HepG2 (cell line): ENCODE data around the gene IGLL1. TPM values are rescaled to one million over a fixed set of nuclear protein-coding genes. Genes with fewer than 3 reads are reported as not detected.

Experiments
- ATRX ChIP-seq: sonication (generic); formaldehyde crosslinking; IDR thresholded peaks from 2 replicates; pipeline ENCODE4 v1.4.0; 2020; ENCODE audit warnings: missing genetic modification reagents, borderline replicate concordance
- BCL6 ChIP-seq: IDR thresholded peaks from 2 replicates; pipeline ENCODE4 v1.6.1; 2016; ENCODE audit warnings: missing genetic modification reagents, missing compliant biosample characterization
- CBX5 ChIP-seq: sonication (generic); formaldehyde crosslinking; IDR thresholded peaks from 2 replicates; pipeline ENCODE4 v1.4.0; 2020; ENCODE audit warnings: missing genetic modification reagents, borderline replicate concordance
- HNRNPL ChIP-seq: fragments of 200-400 bp; formaldehyde crosslinking; IDR thresholded peaks from 2 replicates; pipeline ENCODE4 v1.6.1; 2017; ENCODE audit warnings: mild to moderate bottlenecking, low read depth, low read length
- KLF13 ChIP-seq: sonication (generic); formaldehyde crosslinking; IDR thresholded peaks from 2 replicates; pipeline ENCODE4 v1.4.0; 2020; ENCODE audit warnings: mild to moderate bottlenecking, missing genetic modification reagents
- MAZ ChIP-seq, 2 experiments: sonication (generic) in 1 of 2; formaldehyde crosslinking in 1 of 2; IDR thresholded peaks; 2 replicates each; pipeline versions ENCODE4 v1.5.0 to v1.6.1; 2012 to 2020; ENCODE audit warnings: low read depth in 2 of 2, mild to moderate bottlenecking in 2 of 2, borderline replicate concordance in 1 of 2, improper control_type of control experiment in 1 of 2, low read length in 1 of 2, missing genetic modification reagents in 1 of 2, moderate library complexity in 1 of 2
- MED1 ChIP-seq: sonication (generic); formaldehyde crosslinking; IDR thresholded peaks from 2 replicates; pipeline ENCODE4 v1.4.0; 2020; ENCODE audit warnings: missing genetic modification reagents
- MED8 ChIP-seq: sonication (generic); formaldehyde crosslinking; IDR thresholded peaks from 2 replicates; pipeline ENCODE4 v1.8.1; 2023; ENCODE audit warnings: mild to moderate bottlenecking, missing genetic modification reagents; ENCODE audit not compliant: insufficient replicate concordance
- NCOA1 ChIP-seq: sonication (generic); formaldehyde crosslinking; IDR thresholded peaks from 2 replicates; pipeline ENCODE4 v1.9.0; 2021; ENCODE audit warnings: missing genetic modification reagents
- PAXIP1 ChIP-seq: sonication (generic); formaldehyde crosslinking; conservative IDR thresholded peaks from 2 replicates; pipeline ENCODE4 v1.4.0; 2020; ENCODE audit warnings: mild to moderate bottlenecking, missing genetic modification reagents, moderate library complexity
- TBX2 ChIP-seq: sonication (generic); formaldehyde crosslinking; IDR thresholded peaks from 2 replicates; pipeline ENCODE4 v1.5.0; 2020; ENCODE audit warnings: missing genetic modification reagents, mild to moderate bottlenecking, borderline replicate concordance
- TFDP2 ChIP-seq: sonication (generic); formaldehyde crosslinking; IDR thresholded peaks from 2 replicates; pipeline ENCODE4 v1.4.0; 2020; ENCODE audit warnings: missing genetic modification reagents
- TRIM22 ChIP-seq: fragments of 450-650 bp; IDR thresholded peaks from 2 replicates; pipeline ENCODE4 v1.6.1; 2017
- U2AF2 ChIP-seq: fragments of 200-400 bp; formaldehyde crosslinking; IDR thresholded peaks from 2 replicates; pipeline ENCODE4 v1.6.1; 2017; ENCODE audit warnings: low read depth, mild to moderate bottlenecking, low read length
- ZBTB44 ChIP-seq: sonication (generic); formaldehyde crosslinking; IDR thresholded peaks from 2 replicates; pipeline ENCODE4 v1.4.0; 2020; ENCODE audit warnings: missing genetic modification reagents
- ZC3H4 ChIP-seq: sonication (generic); formaldehyde crosslinking; IDR thresholded peaks from 2 replicates; pipeline ENCODE4 v1.4.0; 2020; ENCODE audit warnings: missing genetic modification reagents, borderline replicate concordance
- ZNF230 ChIP-seq: sonication (generic); formaldehyde crosslinking; IDR thresholded peaks from 2 replicates; pipeline ENCODE4 v1.4.0; 2020; ENCODE audit warnings: mild to moderate bottlenecking, missing genetic modification reagents
- ZNF333 ChIP-seq: sonication (generic); formaldehyde crosslinking; IDR thresholded peaks from 2 replicates; pipeline ENCODE4 v1.4.0; 2020; ENCODE audit warnings: mild to moderate bottlenecking, missing genetic modification reagents, borderline replicate concordance
- ZNF749 ChIP-seq: sonication (generic); formaldehyde crosslinking; IDR thresholded peaks from 2 replicates; pipeline ENCODE4 v1.8.0; 2022; ENCODE audit warnings: mild to moderate bottlenecking, missing genetic modification reagents, moderate library complexity, borderline replicate concordance
- ZNF780A ChIP-seq: sonication (generic); formaldehyde crosslinking; IDR thresholded peaks from 2 replicates; pipeline ENCODE4 v1.8.0; 2022; ENCODE audit warnings: mild to moderate bottlenecking, missing genetic modification reagents, moderate library complexity
- ZSCAN29 ChIP-seq: sonication (generic); formaldehyde crosslinking; conservative IDR thresholded peaks from 2 replicates; pipeline ENCODE4 v1.4.0; 2020; ENCODE audit warnings: mild to moderate bottlenecking, missing genetic modification reagents
- ZSCAN9 ChIP-seq: IDR thresholded peaks from 2 replicates; pipeline ENCODE4 v1.6.1; 2016; ENCODE audit warnings: borderline replicate concordance
- polyA plus RNA-seq, 8 experiments: library from polyadenylated mRNA; depleted of rRNA in 3 of 8; stranded (reverse) in 7 of 8; unstranded in 1 of 8; fragments of >200 nt; fragmentation: Illumina TruSeq in 4 of 8; extraction: Trizol in 4 of 8; gene quantifications; 2 replicates each; pipeline versions ENCODE4 v1.2.1 to v1.2.3, GENCODE V29; 2011 to 2016; ENCODE audit warnings: low read depth in 4 of 8, missing spikeins in 1 of 8, mixed read lengths in 1 of 8; ENCODE audit not compliant: insufficient read depth in 1 of 8
- total RNA-seq, 5 experiments: library from RNA; depleted of rRNA; stranded (reverse); fragments of >200 nt; fragmentation: Illumina TruSeq; extraction: Trizol; gene quantifications; 2 replicates each; pipeline ENCODE4 v1.2.3, GENCODE V29; 2016; ENCODE audit warnings: low read depth in 1 of 5

The IGLL1 gene
- total and polyA plus RNA-seq, 2 of the 13 experiments (the other 11 are each of a cell fraction or from before 2014, with no cell fraction given) = not detected

- TF ChIP-seq TRIM22 (no peak), ZSCAN29 (no peak), MED8 (CRISPR knock-in tag) (no peak), TFDP2 (CRISPR knock-in tag) (no peak; the same call in 1 of the 2 replicates), MAZ (IDR thresholded peaks at IDR 0.05; ENCODE audit: borderline replicate concordance, low read depth, low read length) (peak; percentile 47; the same call in 1 of the 2 replicates), MAZ (CRISPR knock-in tag; IDR thresholded peaks at IDR 0.05; ENCODE audit: low read depth) (peak; percentile 91), MED1 (CRISPR knock-in tag) (peak; percentile 49), U2AF2 (no peak), ZNF230 (0 out of 2 replicates have a peak, but pooled peaks have one; percentile 38), ZSCAN9 (CRISPR knock-in tag) (no peak), PAXIP1 (peak; percentile 89), CBX5 (CRISPR knock-in tag) (no peak), TBX2 (CRISPR knock-in tag) (0 out of 2 replicates have a peak, but pooled peaks have one; percentile 43), ZNF333 (CRISPR knock-in tag) (no peak; the same call in 1 of the 2 replicates), ZNF780A (CRISPR knock-in tag) (no peak), ZC3H4 (CRISPR knock-in tag) (no peak), ATRX (CRISPR knock-in tag) (no peak), NCOA1 (no peak), ZNF749 (CRISPR knock-in tag) (no peak), KLF13 (no peak), BCL6 (peak; percentile 60), ZBTB44 (CRISPR knock-in tag) (no peak), HNRNPL (no peak)
Measured at GRCh38 chr22:23565915-23566704, 14.0 kb downstream of the IGLL1 start (continued).
